Measurements from ENCODE around the gene IL1RAPL1. TPM values are rescaled to one million over a fixed set of nuclear protein-coding genes. Genes with fewer than 3 reads are reported as not detected.

Gene IL1RAPL1
- total RNA-seq, 2 experiments from 2014 or later, result not detected

DNA sequence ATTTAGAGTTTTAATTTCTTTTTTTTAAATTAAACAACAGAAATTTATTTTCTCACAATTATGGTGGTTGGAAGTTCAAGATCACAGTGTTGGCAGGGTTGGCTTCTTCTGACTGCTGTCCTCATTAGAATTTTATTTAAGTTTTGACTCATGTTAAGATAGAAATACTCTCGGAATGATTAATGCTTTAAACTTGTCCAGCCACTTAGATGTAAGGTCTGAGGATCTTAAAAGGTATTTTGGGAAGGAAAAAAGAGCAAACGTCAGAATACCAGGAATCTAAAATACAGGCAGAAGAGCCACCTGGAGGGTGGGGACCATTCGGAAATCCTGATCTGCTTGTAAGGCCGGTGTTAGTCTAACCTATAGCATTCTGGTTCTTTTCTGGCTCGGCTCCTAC is 1205.1 kb downstream of the IL1RAPL1 start:
- TF ChIP-seq, protein P1, sequence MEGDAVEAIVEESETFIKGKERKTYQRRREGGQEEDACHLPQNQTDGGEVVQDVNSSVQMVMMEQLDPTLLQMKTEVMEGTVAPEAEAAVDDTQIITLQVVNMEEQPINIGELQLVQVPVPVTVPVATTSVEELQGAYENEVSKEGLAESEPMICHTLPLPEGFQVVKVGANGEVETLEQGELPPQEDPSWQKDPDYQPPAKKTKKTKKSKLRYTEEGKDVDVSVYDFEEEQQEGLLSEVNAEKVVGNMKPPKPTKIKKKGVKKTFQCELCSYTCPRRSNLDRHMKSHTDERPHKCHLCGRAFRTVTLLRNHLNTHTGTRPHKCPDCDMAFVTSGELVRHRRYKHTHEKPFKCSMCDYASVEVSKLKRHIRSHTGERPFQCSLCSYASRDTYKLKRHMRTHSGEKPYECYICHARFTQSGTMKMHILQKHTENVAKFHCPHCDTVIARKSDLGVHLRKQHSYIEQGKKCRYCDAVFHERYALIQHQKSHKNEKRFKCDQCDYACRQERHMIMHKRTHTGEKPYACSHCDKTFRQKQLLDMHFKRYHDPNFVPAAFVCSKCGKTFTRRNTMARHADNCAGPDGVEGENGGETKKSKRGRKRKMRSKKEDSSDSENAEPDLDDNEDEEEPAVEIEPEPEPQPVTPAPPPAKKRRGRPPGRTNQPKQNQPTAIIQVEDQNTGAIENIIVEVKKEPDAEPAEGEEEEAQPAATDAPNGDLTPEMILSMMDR (IDR thresholded peaks at IDR 0.05), result no peak
- Mint-ChIP-seq H3K27me3 (no peaks in the 10 kb centered on the region), H3K4me1 (ENCODE audit: low read depth) (no peaks in the 10 kb centered on the region), H3K36me3 (ENCODE audit: low read depth) (no peaks in the 10 kb centered on the region), H3K9me3 (no peaks in the 10 kb centered on the region), H3K4me3 (no peak overlapping the region), H3K27ac (no peak overlapping the region)
- no peak for DNase-seq
- ChIA-PET POLR2A (no interaction called here), CTCF (no interaction called here)
- intact Hi-C loops (cut with micrococcal nuclease), result no loop called here
- no peak for ATAC-seq

DNA sequence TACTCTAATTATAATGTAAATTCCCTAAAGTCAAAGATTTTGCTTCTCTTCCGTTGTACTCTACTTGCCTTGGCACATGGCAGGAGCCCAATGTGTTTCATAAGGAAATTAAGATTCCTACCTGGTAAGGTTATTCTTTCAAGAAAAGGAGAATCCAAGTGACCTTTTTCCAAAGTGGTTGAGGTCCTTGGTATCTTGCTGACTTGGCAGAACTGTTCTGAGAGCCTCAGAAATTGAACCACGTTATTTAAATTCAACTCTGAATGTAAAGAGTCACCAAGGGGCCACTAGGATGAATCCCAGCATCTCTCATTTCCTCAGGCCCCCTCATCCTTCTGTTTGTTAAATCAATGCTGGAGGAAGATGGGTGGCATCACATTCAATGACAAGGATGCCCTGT is 1209.9 kb downstream of the IL1RAPL1 start:
- no peaks in the 10 kb centered on the region for H3K36me3 Mint-ChIP-seq (ENCODE audit: low read depth)
- POLR2A ChIA-PET, result no interaction called here
- intact Hi-C loops (cut with micrococcal nuclease), result no loop called here
- no peak for DNase-seq
- H3K9me3 Mint-ChIP-seq, result peaks cover 2% of the 10 kb centered on the region
- CTCF ChIA-PET, result no interaction called here
- TF ChIP-seq, protein P1 (IDR thresholded peaks at IDR 0.05), result no peak
- no peak for ATAC-seq
- no peak overlapping the region for H3K4me3 Mint-ChIP-seq
- no peaks in the 10 kb centered on the region for H3K27me3 Mint-ChIP-seq
- H3K4me1 Mint-ChIP-seq (ENCODE audit: low read depth), result no peaks in the 10 kb centered on the region
- H3K27ac Mint-ChIP-seq, result no peak overlapping the region

DNA sequence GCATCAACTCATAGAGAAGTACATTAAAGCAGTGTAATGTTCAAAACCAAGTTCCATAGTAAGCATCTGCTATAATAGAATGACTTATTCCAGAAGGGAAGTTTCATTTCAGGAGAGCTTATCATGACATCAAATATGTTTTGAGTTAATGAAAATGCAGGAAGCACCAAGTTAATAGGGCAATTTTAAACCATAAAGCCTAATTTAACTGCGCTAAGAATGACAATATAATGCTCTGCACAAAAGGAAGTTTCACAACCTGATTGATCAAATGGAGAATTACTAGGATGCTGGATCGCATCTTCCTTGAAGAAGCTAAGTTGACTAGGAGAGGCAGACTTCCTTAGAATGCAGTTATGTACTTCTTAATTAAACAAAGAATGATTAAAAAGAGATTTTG is 1211.2 kb downstream of the IL1RAPL1 start:
- no peaks in the 10 kb centered on the region for H3K27me3 Mint-ChIP-seq
- no peak overlapping the region for H3K4me3 Mint-ChIP-seq
- H3K36me3 Mint-ChIP-seq (ENCODE audit: low read depth), result no peaks in the 10 kb centered on the region
- ATAC-seq, result no peak
- ChIA-PET CTCF (no interaction called here), POLR2A (no interaction called here)
- H3K9me3 Mint-ChIP-seq, result peaks cover 2% of the 10 kb centered on the region
- intact Hi-C loops (cut with micrococcal nuclease), result no loop called here
- H3K27ac Mint-ChIP-seq, result no peak overlapping the region
- TF ChIP-seq, protein P1 (IDR thresholded peaks at IDR 0.05), result no peak
- no peak for DNase-seq
- H3K4me1 Mint-ChIP-seq (ENCODE audit: low read depth), result no peaks in the 10 kb centered on the region

DNA sequence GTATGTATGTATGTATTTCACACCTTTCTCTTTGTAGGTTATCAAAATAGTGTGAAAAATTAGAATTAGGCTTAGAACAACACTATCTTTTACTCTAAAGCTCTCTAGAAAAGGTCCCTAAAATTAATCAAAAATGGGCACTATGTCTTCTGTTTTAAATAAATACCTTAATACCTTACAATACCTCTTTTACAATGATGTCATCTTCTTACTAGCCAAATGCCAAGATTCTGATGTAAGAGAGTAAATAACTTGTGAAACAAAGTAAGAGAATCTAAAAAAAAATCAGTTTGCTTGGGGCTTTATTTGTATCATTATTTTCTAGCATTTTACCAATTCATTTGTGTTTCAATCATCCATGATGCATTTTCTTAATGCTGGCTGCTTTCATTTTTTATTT is 1225.9 kb downstream of the IL1RAPL1 start:
- ATAC-seq (no peak), DNase-seq (no peak)
- ChIA-PET POLR2A (no interaction called here), CTCF (no interaction called here)
- Mint-ChIP-seq H3K4me1 (ENCODE audit: low read depth) (no peaks in the 10 kb centered on the region), H3K4me3 (no peak overlapping the region), H3K27ac (no peak overlapping the region), H3K9me3 (no peaks in the 10 kb centered on the region), H3K36me3 (ENCODE audit: low read depth) (no peaks in the 10 kb centered on the region), H3K27me3 (no peaks in the 10 kb centered on the region)
- TF ChIP-seq, protein P1 (IDR thresholded peaks at IDR 0.05), result no peak
- intact Hi-C loops (cut with micrococcal nuclease), result no loop called here

DNA sequence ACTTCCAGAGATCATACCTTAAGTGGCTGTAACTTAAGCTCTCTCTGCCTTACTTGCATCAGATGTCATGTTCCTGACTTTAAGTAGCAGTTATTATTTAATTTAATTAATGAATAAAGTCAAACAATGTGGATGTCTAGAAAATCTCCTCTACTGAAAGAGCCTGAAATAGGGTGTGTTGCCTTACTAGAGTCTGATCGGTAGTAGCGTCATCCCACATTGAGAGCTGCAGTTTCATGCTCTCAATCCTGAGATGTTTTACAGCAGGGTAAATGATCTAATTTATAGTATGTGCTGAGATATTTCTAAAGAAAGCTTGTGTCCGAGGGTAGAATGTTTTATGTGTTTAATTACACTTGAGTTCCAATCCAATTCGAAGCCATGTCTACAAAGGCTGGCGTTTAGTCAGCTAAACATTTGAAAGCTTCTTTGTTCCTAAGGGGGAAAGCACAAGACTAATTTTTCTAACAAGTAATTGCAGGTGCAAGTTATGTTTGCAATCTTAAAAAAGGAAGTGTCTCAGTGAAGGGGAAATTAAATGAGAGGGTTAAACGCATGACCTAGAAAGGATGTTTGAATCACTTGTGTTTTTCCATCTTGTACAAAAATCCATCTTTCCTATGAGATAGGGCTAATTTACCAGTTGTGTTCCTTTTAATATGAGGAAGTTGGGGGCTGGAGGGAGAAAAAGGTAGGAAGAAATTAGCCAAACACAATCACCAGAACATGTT is 1237.1 kb downstream of the IL1RAPL1 start:
- ATAC-seq, result no peak
- no peak overlapping the region for H3K4me3 Mint-ChIP-seq
- TF ChIP-seq, protein P1 (IDR thresholded peaks at IDR 0.05), result no peak
- ChIA-PET CTCF (no interaction called here), POLR2A (no interaction called here)
- no peaks in the 10 kb centered on the region for H3K36me3 Mint-ChIP-seq (ENCODE audit: low read depth)
- H3K9me3 Mint-ChIP-seq, result no peaks in the 10 kb centered on the region
- intact Hi-C loops (cut with micrococcal nuclease), result no loop called here
- H3K27ac Mint-ChIP-seq, result no peak overlapping the region
- H3K4me1 Mint-ChIP-seq (ENCODE audit: low read depth), result no peaks in the 10 kb centered on the region
- no peaks in the 10 kb centered on the region for H3K27me3 Mint-ChIP-seq
- DNase-seq, result no peak

Measured in activated CD8-positive, alpha-beta T cell treated with anti-CD3 and anti-CD28 coated beads for 36 hours (primary cell).